ENCODE results near the gene ASB13. TPM values are rescaled to one million over a fixed set of nuclear protein-coding genes. Genes with fewer than 3 reads are reported as not detected.

Gene ASB13
- total RNA-seq, 2 experiments from 2014 or later, result 1.9 to 2.9 TPM

DNA sequence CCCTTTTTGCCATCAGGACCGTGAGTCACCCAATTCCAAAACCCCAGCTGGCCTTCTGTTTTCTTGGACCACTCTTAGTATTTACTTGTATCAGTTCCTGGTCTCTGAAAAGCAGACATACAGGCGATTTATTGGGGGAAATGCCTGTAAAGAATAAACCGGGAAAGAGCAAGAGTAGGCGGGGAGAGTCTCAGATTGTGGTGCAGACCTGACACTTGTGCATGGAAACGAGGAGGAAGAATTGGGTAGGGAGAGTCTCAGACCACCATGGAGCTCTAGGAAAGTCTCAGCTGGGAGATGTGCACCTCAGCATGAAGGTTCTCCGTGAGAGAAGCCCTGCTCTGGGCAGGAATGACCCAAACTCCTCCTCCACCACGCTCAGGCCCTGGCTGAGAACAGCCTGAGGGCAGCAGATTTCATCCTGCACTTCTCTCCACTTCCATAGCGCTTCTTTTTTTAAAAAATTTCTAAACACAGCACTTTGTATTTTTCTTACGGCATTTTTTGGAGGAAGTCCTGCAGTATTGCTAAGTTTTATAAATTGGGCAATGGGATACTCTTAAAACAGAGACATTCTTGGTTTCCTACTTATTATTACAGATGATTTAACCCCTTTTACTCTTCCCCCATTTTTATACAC, 12.1 kb upstream of the ASB13 start:
- DNase-seq (no peak), ATAC-seq (ENCODE audit: poor library complexity) (no peak)
- Histone ChIP-seq H3K4me3 (ENCODE audit: low read length) (no peak overlapping the region), H3K36me3 (ENCODE audit: insufficient read depth, low read length) (no peaks in the 10 kb centered on the region), H3K4me1 (ENCODE audit: insufficient read depth, low read length) (no peaks in the 10 kb centered on the region), H3K27me3 (ENCODE audit: control insufficient read depth in 1 of 2, insufficient read depth in 2 of 2, low read length in 2 of 2) (peaks cover 5 to 8% of the 10 kb centered on the region in 2 experiments), H3K27ac (ENCODE audit: low read depth in 1 of 2, low read length in 2 of 2) (no peak overlapping the region), H3K9me3 (ENCODE audit: control insufficient read depth in 1 of 2, insufficient read depth in 1 of 2, low read length in 2 of 2) (peaks cover 7 to 8% of the 10 kb centered on the region in 2 experiments)
- Mint-ChIP-seq H3K27ac (no peak overlapping the region), H3K4me3 (no peak overlapping the region), H3K9me3 (peaks cover 5% of the 10 kb centered on the region), H3K36me3 (ENCODE audit: low read depth) (no peaks in the 10 kb centered on the region), H3K4me1 (ENCODE audit: low read depth) (no peaks in the 10 kb centered on the region), H3K27me3 (peaks cover 26% of the 10 kb centered on the region)
- ChIA-PET CTCF (no interaction called here), POLR2A (interaction anchor here (1.1 kb wide), 1 partner anchor 33 kb away, joined by 3 read pairs; no protein-coding TSS in a partner anchor)
- TF ChIP-seq, protein P1, sequence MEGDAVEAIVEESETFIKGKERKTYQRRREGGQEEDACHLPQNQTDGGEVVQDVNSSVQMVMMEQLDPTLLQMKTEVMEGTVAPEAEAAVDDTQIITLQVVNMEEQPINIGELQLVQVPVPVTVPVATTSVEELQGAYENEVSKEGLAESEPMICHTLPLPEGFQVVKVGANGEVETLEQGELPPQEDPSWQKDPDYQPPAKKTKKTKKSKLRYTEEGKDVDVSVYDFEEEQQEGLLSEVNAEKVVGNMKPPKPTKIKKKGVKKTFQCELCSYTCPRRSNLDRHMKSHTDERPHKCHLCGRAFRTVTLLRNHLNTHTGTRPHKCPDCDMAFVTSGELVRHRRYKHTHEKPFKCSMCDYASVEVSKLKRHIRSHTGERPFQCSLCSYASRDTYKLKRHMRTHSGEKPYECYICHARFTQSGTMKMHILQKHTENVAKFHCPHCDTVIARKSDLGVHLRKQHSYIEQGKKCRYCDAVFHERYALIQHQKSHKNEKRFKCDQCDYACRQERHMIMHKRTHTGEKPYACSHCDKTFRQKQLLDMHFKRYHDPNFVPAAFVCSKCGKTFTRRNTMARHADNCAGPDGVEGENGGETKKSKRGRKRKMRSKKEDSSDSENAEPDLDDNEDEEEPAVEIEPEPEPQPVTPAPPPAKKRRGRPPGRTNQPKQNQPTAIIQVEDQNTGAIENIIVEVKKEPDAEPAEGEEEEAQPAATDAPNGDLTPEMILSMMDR (IDR thresholded peaks at IDR 0.05), result no peak
- intact Hi-C loops (cut with DNase I, micrococcal nuclease), result no loop called here

DNA sequence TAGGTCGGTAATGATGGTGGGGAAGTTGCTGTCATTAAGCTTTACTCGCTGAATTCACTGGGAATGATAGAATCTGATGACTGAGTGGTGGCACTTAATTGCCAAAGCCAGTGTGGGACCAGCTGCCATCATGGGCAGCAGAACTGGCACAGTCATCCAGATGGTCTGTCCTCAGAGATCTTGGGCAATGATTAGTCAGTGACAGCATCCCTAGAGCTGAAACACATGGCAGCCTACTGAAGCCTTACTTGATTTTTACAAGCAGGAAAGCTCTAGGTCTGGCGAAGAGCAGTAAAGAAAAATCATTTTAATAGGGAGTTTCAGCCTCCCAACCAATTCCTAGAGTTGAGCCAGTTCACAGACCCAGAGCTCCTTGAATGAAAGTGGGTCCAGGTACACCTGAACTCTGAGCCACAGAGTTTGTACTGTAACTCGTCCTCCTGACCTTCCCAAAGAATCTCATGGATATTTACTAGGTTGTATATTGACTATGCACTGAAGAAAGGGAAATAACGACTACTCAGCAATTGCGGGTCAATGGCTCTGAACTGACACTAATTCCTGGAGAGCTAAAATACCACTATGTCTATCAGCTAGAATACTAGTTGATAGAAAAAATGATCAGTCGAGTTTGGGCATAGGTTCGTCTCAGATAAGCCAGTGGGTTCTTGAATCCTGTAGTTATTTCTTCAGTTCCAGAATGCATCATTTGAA, 4.4 kb upstream of the ASB13 start:
- ChIA-PET POLR2A (no interaction called here), CTCF (no interaction called here)
- no peak for DNase-seq
- H3K27me3 Mint-ChIP-seq, result no peaks in the 10 kb centered on the region
- TF ChIP-seq, protein P1 (IDR thresholded peaks at IDR 0.05), result no peak
- Histone ChIP-seq H3K27ac (ENCODE audit: low read depth in 1 of 2, low read length in 2 of 2) (no peak overlapping the region), H3K4me1 (ENCODE audit: insufficient read depth, low read length) (peaks cover 11% of the 10 kb centered on the region), H3K27me3 (ENCODE audit: control insufficient read depth in 1 of 2, insufficient read depth in 2 of 2, low read length in 2 of 2) (no peaks in the 10 kb centered on the region), H3K9me3 (ENCODE audit: control insufficient read depth in 1 of 2, insufficient read depth in 1 of 2, low read length in 2 of 2) (peaks cover 8 to 10% of the 10 kb centered on the region in 2 experiments), H3K36me3 (ENCODE audit: insufficient read depth, low read length) (no peaks in the 10 kb centered on the region), H3K4me3 (ENCODE audit: low read length) (no peak overlapping the region)
- no peak overlapping the region for H3K27ac Mint-ChIP-seq
- H3K4me1 Mint-ChIP-seq (ENCODE audit: low read depth), result peaks cover 13% of the 10 kb centered on the region
- no peak for ATAC-seq (ENCODE audit: poor library complexity)
- H3K4me3 Mint-ChIP-seq, result no peak overlapping the region
- intact Hi-C loops (cut with DNase I, micrococcal nuclease), result no loop called here
- peaks cover 4% of the 10 kb centered on the region for H3K36me3 Mint-ChIP-seq (ENCODE audit: low read depth)
- peaks cover 11% of the 10 kb centered on the region for H3K9me3 Mint-ChIP-seq

DNA sequence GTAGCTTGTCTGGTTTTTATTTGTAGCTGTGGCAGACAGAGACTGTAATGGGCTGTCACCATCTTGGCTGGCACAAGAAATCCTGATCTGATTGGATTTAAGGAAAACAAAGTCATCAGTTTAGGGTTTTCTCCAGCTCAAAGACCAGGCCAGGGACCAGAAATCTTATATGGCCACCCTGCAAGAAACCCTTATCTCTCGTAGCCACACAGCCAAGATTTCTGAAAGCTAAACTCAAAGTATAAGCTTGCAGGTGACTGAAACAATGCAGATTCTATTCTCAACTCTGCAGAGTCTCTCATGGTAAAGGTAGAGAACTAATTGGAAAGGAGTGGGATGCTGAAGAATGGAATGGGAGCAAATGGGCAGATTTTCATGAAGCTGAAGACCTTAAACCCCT, 3.2 kb upstream of the ASB13 start:
- Mint-ChIP-seq H3K9me3 (peaks cover 10% of the 10 kb centered on the region), H3K4me1 (ENCODE audit: low read depth) (peaks cover 22% of the 10 kb centered on the region), H3K27ac (no peak overlapping the region), H3K27me3 (no peaks in the 10 kb centered on the region), H3K36me3 (ENCODE audit: low read depth) (peaks cover 4% of the 10 kb centered on the region), H3K4me3 (no peak overlapping the region)
- Histone ChIP-seq H3K36me3 (ENCODE audit: insufficient read depth, low read length) (no peaks in the 10 kb centered on the region), H3K4me1 (ENCODE audit: insufficient read depth, low read length) (peaks cover 13% of the 10 kb centered on the region), H3K9me3 (ENCODE audit: control insufficient read depth in 1 of 2, insufficient read depth in 1 of 2, low read length in 2 of 2) (peaks cover 7 to 10% of the 10 kb centered on the region in 2 experiments), H3K27me3 (ENCODE audit: control insufficient read depth in 1 of 2, insufficient read depth in 2 of 2, low read length in 2 of 2) (no peaks in the 10 kb centered on the region), H3K4me3 (ENCODE audit: low read length) (no peak overlapping the region), H3K27ac (ENCODE audit: low read depth in 1 of 2, low read length in 2 of 2) (no peak overlapping the region)
- CTCF ChIA-PET, result no interaction called here
- intact Hi-C loops (cut with DNase I, micrococcal nuclease), result no loop called here
- no peak for ATAC-seq (ENCODE audit: poor library complexity)
- POLR2A ChIA-PET, result no interaction called here
- TF ChIP-seq, protein P1 (IDR thresholded peaks at IDR 0.05), result no peak
- DNase-seq, result no peak
